Activated B cell treated with CpG ODN at 0.5 μM for 24 hours (primary cell): ENCODE measurements around the gene PDK2. TPM values are rescaled to one million over a fixed set of nuclear protein-coding genes. Genes with fewer than 3 reads are reported as not detected.
A peak's percentile ranks its signal among the peaks of the same experiment; 100 is the strongest.

Experiments used
- ATAC-seq: fragments of 200-7000 bp; cut with Tn5 transposase; one replicate; pipeline ENCODE4 v1.10.0; 2021; ENCODE audit warnings: low read depth, mild to moderate bottlenecking, moderate library complexity
- CTCF ChIA-PET: fragments of 350-600 bp; sonication (Branson Sonifier 250); formaldehyde crosslinking; loops from one replicate; lab custom pipeline; 2021; ENCODE audit warnings: antibody characterized with exemption; lab: Charles Lee
- POLR2A ChIA-PET: fragments of 350-600 bp; sonication (Branson Sonifier 250); formaldehyde crosslinking; loops from one replicate; lab custom pipeline; 2021; ENCODE audit warnings: antibody characterized with exemption; lab: Charles Lee
- DNase-seq: peaks from one replicate; pipeline ENCODE4 v3.0.0; 2022
- H3K27ac Mint-ChIP-seq: one replicate; pipeline ENCODE4 v1.8.0; 2020; ENCODE audit warnings: mixed read lengths
- H3K27me3 Mint-ChIP-seq: one replicate; pipeline ENCODE4 v1.8.0; 2021; ENCODE audit warnings: mixed read lengths
- H3K36me3 Mint-ChIP-seq: one replicate; pipeline ENCODE4 v1.8.0; 2021; ENCODE audit warnings: low read depth, mixed read lengths
- H3K4me1 Mint-ChIP-seq: one replicate; pipeline ENCODE4 v1.8.0; 2021; ENCODE audit warnings: mixed read lengths
- H3K4me3 Mint-ChIP-seq: one replicate; pipeline ENCODE4 v1.8.0; 2020; ENCODE audit warnings: mild to moderate bottlenecking, mixed read lengths
- H3K9me3 Mint-ChIP-seq: one replicate; pipeline ENCODE4 v1.8.0; 2020; ENCODE audit warnings: mixed read lengths
- CTCF ChIP-seq: fragments of 200-600 bp; IDR thresholded peaks from one replicate; pipeline ENCODE4 v1.8.0; 2022; ENCODE audit warnings: antibody characterized with exemption, mild to moderate bottlenecking
- intact Hi-C: fragments of 100-400 bp; cut with micrococcal nuclease; formaldehyde crosslinking; loops from one replicate; pipeline ENCODE4 v1.15.1; 2024
- total RNA-seq: library from RNA; stranded (reverse); gene quantifications from 2 replicates; pipeline ENCODE4 v1.2.3, GENCODE V29; 2022

PDK2 gene
- total RNA-seq, 1 donor from 2014 or later: 15.9 TPM

- ATAC-seq (no peak), DNase-seq (no peak)
- peaks cover 73% of the 10 kb centered on the region for H3K4me1 Mint-ChIP-seq
- intact Hi-C loops: loop anchor here (10.0 kb wide), 1 partner anchor 376 kb away; the partner anchor contains the start of gene FAM117A
- peak overlapping the region; percentile 45 for H3K4me3 Mint-ChIP-seq
- no peaks in the 10 kb centered on the region for H3K9me3 Mint-ChIP-seq
- H3K27ac Mint-ChIP-seq: peak overlapping the region; percentile 79
- CTCF ChIA-PET: interaction anchor here (0.9 to 3.4 kb wide), 5 partner anchors 8 to 72 kb away, joined by 3 to 19 read pairs (median 11); no protein-coding TSS in a partner anchor
- H3K27me3 Mint-ChIP-seq: no peaks in the 10 kb centered on the region
- TF ChIP-seq CTCF: no peak
- H3K36me3 Mint-ChIP-seq: peaks cover 99% of the 10 kb centered on the region
- POLR2A ChIA-PET: interaction anchor here (0.7 to 4.0 kb wide), 6 partner anchors 8 to 28 kb away, joined by 3 to 40 read pairs (median 6); partner anchors contain the start of genes PPP1R9B and SAMD14
These were observed 46.0 kb downstream of the PDK2 start for GRCh38 chr17:50141026-50141744.

- POLR2A ChIA-PET: interaction anchor here (0.7 to 4.0 kb wide), 4 partner anchors 7 to 20 kb away, joined by 3 to 40 read pairs (median 11); partner anchors contain the start of genes PPP1R9B and SAMD14
- intact Hi-C loops: loop anchor here (10.0 kb wide), 1 partner anchor 377 kb away; the partner anchor contains the start of gene FAM117A
- Mint-ChIP-seq H3K27me3 (no peaks in the 10 kb centered on the region), H3K36me3 (peaks cover 98% of the 10 kb centered on the region), H3K9me3 (no peaks in the 10 kb centered on the region), H3K4me1 (peaks cover 77% of the 10 kb centered on the region), H3K4me3 (peak overlapping the region; percentile 45), H3K27ac (peak overlapping the region; percentile 79)
- no peak for TF ChIP-seq CTCF
- ATAC-seq (peak; percentile 6), DNase-seq (no peak)
- CTCF ChIA-PET: interaction anchor here (1.4 to 3.4 kb wide), 3 partner anchors 8 to 22 kb away, joined by 3 to 19 read pairs (median 14); no protein-coding TSS in a partner anchor
These were observed 46.6 kb downstream of the PDK2 start for GRCh38 chr17:50141745-50142110.

GRCh38 chr17:50143461-50144176 lies 48.5 kb downstream of the PDK2 start:
- intact Hi-C loops: loop anchor here (10.0 kb wide), 1 partner anchor 379 kb away; the partner anchor contains the start of gene FAM117A
- DNase-seq (no peak), ATAC-seq (no peak)
- Mint-ChIP-seq H3K36me3 (peaks cover 98% of the 10 kb centered on the region), H3K27ac (peak overlapping the region; percentile 96), H3K4me3 (peak overlapping the region; percentile 100), H3K9me3 (no peaks in the 10 kb centered on the region), H3K27me3 (no peaks in the 10 kb centered on the region), H3K4me1 (peaks cover 79% of the 10 kb centered on the region)
- TF ChIP-seq CTCF: no peak
- ChIA-PET POLR2A (interaction anchor here (0.6 to 1.9 kb wide), 3 partner anchors 8 to 13 kb away, joined by 3 to 5 read pairs (median 4); partner anchors contain the start of gene SAMD14), CTCF (interaction anchor here (1.2 kb wide), 1 partner anchor 9 kb away, joined by 3 read pairs; no protein-coding TSS in a partner anchor)

GRCh38 chr17:50144355-50144754 lies 49.2 kb downstream of the PDK2 start:
- CTCF ChIA-PET: interaction anchor here (1.1 to 1.5 kb wide), 2 partner anchors 25 to 27 kb away, joined by 4 to 6 read pairs; no protein-coding TSS in a partner anchor

More at GRCh38 chr17:50144355-50144754, 49.2 kb downstream of the PDK2 start:
- peaks cover 94% of the 10 kb centered on the region for H3K36me3 Mint-ChIP-seq
- H3K4me1 Mint-ChIP-seq: peaks cover 79% of the 10 kb centered on the region
- intact Hi-C loops: loop anchor here (10.0 kb wide), 1 partner anchor 380 kb away; the partner anchor contains the start of gene FAM117A
- H3K27me3 Mint-ChIP-seq: no peaks in the 10 kb centered on the region
- ATAC-seq (no peak), DNase-seq (no peak)
- peak overlapping the region; percentile 100 for H3K4me3 Mint-ChIP-seq
- no peak for TF ChIP-seq CTCF
- no peaks in the 10 kb centered on the region for H3K9me3 Mint-ChIP-seq
- POLR2A ChIA-PET: interaction anchor here (1.9 kb wide), 1 partner anchor 14 kb away, joined by 5 read pairs; the partner anchor contains the start of gene SAMD14
- H3K27ac Mint-ChIP-seq: peak overlapping the region; percentile 96
